Measurements from ENCODE around the gene PAK5. TPM values are rescaled to one million over a fixed set of nuclear protein-coding genes. Genes with fewer than 3 reads are reported as not detected.

Gene PAK5
- total and polyA plus RNA-seq, 2 experiments from 2014 or later, result 0.57 to 1.1 TPM

DNA sequence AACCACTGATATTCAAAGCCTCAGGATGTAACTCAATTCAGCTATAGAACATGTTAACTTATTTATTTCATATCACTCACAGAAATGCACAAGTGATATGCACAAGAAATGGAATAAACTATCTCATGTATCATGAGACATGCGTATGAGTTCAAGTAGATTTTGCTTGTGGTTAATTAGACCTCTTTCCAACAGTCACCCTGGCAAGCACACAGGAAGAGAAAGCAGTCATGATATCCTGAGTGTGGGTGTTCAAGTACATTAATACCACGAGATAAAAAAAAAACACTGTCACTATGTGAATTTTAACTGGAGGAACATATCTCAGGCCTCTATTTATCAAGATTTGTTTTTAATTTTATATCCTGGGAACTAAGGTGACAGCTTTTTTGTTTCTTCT, 260.3 kb downstream of the PAK5 start (continued):
- TF ChIP-seq, protein P1, sequence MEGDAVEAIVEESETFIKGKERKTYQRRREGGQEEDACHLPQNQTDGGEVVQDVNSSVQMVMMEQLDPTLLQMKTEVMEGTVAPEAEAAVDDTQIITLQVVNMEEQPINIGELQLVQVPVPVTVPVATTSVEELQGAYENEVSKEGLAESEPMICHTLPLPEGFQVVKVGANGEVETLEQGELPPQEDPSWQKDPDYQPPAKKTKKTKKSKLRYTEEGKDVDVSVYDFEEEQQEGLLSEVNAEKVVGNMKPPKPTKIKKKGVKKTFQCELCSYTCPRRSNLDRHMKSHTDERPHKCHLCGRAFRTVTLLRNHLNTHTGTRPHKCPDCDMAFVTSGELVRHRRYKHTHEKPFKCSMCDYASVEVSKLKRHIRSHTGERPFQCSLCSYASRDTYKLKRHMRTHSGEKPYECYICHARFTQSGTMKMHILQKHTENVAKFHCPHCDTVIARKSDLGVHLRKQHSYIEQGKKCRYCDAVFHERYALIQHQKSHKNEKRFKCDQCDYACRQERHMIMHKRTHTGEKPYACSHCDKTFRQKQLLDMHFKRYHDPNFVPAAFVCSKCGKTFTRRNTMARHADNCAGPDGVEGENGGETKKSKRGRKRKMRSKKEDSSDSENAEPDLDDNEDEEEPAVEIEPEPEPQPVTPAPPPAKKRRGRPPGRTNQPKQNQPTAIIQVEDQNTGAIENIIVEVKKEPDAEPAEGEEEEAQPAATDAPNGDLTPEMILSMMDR (conservative IDR thresholded peaks at IDR 0.05; ENCODE audit: low read depth in 2 of 2), result no peak
- no peak for TF ChIP-seq CREB1 (CRISPR knock-in tag; IDR thresholded peaks at IDR 0.05; ENCODE audit: low read depth)
- TF ChIP-seq STAT1 (IDR thresholded peaks at IDR 0.05; ENCODE audit: unreplicated experiment), result no peak
- TF ChIP-seq, protein P2, sequence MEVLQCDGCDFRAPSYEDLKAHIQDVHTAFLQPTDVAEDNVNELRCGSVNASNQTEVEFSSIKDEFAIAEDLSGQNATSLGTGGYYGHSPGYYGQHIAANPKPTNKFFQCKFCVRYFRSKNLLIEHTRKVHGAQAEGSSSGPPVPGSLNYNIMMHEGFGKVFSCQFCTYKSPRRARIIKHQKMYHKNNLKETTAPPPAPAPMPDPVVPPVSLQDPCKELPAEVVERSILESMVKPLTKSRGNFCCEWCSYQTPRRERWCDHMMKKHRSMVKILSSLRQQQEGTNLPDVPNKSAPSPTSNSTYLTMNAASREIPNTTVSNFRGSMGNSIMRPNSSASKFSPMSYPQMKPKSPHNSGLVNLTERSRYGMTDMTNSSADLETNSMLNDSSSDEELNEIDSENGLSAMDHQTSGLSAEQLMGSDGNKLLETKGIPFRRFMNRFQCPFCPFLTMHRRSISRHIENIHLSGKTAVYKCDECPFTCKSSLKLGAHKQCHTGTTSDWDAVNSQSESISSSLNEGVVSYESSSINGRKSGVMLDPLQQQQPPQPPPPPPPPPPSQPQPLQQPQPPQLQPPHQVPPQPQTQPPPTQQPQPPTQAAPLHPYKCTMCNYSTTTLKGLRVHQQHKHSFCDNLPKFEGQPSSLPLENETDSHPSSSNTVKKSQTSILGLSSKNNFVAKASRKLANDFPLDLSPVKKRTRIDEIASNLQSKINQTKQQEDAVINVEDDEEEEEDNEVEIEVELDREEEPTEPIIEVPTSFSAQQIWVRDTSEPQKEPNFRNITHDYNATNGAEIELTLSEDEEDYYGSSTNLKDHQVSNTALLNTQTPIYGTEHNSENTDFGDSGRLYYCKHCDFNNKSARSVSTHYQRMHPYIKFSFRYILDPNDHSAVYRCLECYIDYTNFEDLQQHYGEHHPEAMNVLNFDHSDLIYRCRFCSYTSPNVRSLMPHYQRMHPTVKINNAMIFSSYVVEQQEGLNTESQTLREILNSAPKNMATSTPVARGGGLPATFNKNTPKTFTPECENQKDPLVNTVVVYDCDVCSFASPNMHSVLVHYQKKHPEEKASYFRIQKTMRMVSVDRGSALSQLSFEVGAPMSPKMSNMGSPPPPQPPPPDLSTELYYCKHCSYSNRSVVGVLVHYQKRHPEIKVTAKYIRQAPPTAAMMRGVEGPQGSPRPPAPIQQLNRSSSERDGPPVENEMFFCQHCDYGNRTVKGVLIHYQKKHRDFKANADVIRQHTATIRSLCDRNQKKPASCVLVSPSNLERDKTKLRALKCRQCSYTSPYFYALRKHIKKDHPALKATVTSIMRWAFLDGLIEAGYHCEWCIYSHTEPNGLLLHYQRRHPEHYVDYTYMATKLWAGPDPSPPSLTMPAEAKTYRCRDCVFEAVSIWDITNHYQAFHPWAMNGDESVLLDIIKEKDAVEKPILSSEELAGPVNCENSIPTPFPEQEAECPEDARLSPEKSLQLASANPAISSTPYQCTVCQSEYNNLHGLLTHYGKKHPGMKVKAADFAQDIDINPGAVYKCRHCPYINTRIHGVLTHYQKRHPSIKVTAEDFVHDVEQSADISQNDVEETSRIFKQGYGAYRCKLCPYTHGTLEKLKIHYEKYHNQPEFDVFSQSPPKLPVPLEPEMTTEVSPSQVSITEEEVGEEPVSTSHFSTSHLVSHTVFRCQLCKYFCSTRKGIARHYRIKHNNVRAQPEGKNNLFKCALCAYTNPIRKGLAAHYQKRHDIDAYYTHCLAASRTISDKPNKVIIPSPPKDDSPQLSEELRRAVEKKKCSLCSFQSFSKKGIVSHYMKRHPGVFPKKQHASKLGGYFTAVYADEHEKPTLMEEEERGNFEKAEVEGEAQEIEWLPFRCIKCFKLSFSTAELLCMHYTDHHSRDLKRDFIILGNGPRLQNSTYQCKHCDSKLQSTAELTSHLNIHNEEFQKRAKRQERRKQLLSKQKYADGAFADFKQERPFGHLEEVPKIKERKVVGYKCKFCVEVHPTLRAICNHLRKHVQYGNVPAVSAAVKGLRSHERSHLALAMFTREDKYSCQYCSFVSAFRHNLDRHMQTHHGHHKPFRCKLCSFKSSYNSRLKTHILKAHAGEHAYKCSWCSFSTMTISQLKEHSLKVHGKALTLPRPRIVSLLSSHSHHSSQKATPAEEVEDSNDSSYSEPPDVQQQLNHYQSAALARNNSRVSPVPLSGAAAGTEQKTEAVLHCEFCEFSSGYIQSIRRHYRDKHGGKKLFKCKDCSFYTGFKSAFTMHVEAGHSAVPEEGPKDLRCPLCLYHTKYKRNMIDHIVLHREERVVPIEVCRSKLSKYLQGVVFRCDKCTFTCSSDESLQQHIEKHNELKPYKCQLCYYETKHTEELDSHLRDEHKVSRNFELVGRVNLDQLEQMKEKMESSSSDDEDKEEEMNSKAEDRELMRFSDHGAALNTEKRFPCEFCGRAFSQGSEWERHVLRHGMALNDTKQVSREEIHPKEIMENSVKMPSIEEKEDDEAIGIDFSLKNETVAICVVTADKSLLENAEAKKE (CRISPR knock-in tag; IDR thresholded peaks at IDR 0.05), result no peak
- no peak for TF ChIP-seq POLR2AphosphoS5 (IDR thresholded peaks at IDR 0.05; ENCODE audit: low read depth)
- no peak for TF ChIP-seq ZNF331 (CRISPR knock-in tag; IDR thresholded peaks at IDR 0.05; ENCODE audit: low read depth)
- no peak for TF ChIP-seq EZH2 (IDR thresholded peaks at IDR 0.05; ENCODE audit: low read depth, unreplicated experiment)

DNA sequence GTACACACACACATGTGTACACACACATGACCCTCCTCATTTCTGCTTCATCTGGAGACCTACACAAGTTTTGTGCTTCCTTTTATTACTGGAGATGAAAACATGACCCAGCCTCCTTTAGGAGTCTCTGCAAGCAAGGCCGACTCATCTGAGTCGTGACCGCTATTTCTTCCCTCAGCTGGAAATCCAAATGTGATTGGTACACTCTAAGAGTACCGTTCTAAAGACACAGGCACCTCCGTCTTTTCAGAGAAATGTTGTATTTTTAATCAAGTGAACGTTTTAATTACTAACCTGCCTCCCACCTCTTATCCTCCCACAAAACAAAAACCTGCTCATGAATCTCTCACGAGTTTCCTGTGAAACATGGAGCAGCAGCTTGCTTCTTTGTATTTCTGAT, 261.5 kb downstream of the PAK5 start:
- H3K4me3 ChIP-seq, result no peak overlapping the region
- no peak overlapping the region for H3K4me2 ChIP-seq
- no peaks in the 10 kb centered on the region for H4K20me1 ChIP-seq (replicated peaks; ENCODE audit: insufficient read depth)
- peaks cover 46% of the 10 kb centered on the region for H3K4me1 Mint-ChIP-seq
- H3K9me3 Mint-ChIP-seq, result no peaks in the 10 kb centered on the region; the same call in 2 of the 3 replicates
- peaks cover 38% of the 10 kb centered on the region for H3K4me1 ChIP-seq (ENCODE audit: insufficient read depth)
- peaks cover 36% of the 10 kb centered on the region for H3K27me3 ChIP-seq (ENCODE audit: insufficient read depth)
- 0 out of 3 replicates have a peak, but pooled peaks cover 2% of the 10 kb centered on the region for H3K36me3 Mint-ChIP-seq (ENCODE audit: low read depth)
- no peak overlapping the region for H2AFZ ChIP-seq
- H3K27ac Mint-ChIP-seq, result no peak overlapping the region; the same call in none of the 2 replicates
- no peak overlapping the region for H3K27ac ChIP-seq (ENCODE audit: low read depth)
- H3F3A ChIP-seq (replicated peaks; ENCODE audit: low read depth), result no peaks in the 10 kb centered on the region
- H3K27me3 Mint-ChIP-seq (ENCODE audit: insufficient read depth, low read depth, poor library complexity), result peaks cover 14% of the 10 kb centered on the region
- no peak for ATAC-seq
- no peaks in the 10 kb centered on the region for H3K9me2 ChIP-seq (ENCODE audit: insufficient read depth)
- H3K79me2 ChIP-seq (replicated peaks; ENCODE audit: insufficient read depth), result no peaks in the 10 kb centered on the region
- no peak for DNase-seq (ENCODE audit: low spot score)
- no peak overlapping the region for H3K4me3 Mint-ChIP-seq
- no peaks in the 10 kb centered on the region for H3K36me3 ChIP-seq (ENCODE audit: insufficient read depth)
- TF ChIP-seq EZH2phosphoT487 (IDR thresholded peaks at IDR 0.05; ENCODE audit: unreplicated experiment) (no peak), JUNB (IDR thresholded peaks at IDR 0.05; ENCODE audit: unreplicated experiment) (no peak), EZH2 (IDR thresholded peaks at IDR 0.05; ENCODE audit: low read depth, unreplicated experiment) (no peak), NANOG (IDR thresholded peaks at IDR 0.05; ENCODE audit: borderline replicate concordance) (no peak), STAT1 (IDR thresholded peaks at IDR 0.05; ENCODE audit: unreplicated experiment) (no peak), ZNF331 (CRISPR knock-in tag; IDR thresholded peaks at IDR 0.05; ENCODE audit: low read depth) (no peak), CREB1 (CRISPR knock-in tag; IDR thresholded peaks at IDR 0.05; ENCODE audit: low read depth) (no peak)
- TF ChIP-seq, protein P3, sequence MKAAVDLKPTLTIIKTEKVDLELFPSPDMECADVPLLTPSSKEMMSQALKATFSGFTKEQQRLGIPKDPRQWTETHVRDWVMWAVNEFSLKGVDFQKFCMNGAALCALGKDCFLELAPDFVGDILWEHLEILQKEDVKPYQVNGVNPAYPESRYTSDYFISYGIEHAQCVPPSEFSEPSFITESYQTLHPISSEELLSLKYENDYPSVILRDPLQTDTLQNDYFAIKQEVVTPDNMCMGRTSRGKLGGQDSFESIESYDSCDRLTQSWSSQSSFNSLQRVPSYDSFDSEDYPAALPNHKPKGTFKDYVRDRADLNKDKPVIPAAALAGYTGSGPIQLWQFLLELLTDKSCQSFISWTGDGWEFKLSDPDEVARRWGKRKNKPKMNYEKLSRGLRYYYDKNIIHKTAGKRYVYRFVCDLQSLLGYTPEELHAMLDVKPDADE (IDR thresholded peaks at IDR 0.05), result no peak
- TF ChIP-seq, protein P1 (conservative IDR thresholded peaks at IDR 0.05; ENCODE audit: low read depth in 2 of 2), result no peak
